ENCODE measurements around the gene ODR4.
"Not testable (repeated sequence)": the region's sequence is repeated elsewhere in the genome, so short reads cannot be mapped to it uniquely, and the experiment has no call there.

The ODR4 gene

DNA sequence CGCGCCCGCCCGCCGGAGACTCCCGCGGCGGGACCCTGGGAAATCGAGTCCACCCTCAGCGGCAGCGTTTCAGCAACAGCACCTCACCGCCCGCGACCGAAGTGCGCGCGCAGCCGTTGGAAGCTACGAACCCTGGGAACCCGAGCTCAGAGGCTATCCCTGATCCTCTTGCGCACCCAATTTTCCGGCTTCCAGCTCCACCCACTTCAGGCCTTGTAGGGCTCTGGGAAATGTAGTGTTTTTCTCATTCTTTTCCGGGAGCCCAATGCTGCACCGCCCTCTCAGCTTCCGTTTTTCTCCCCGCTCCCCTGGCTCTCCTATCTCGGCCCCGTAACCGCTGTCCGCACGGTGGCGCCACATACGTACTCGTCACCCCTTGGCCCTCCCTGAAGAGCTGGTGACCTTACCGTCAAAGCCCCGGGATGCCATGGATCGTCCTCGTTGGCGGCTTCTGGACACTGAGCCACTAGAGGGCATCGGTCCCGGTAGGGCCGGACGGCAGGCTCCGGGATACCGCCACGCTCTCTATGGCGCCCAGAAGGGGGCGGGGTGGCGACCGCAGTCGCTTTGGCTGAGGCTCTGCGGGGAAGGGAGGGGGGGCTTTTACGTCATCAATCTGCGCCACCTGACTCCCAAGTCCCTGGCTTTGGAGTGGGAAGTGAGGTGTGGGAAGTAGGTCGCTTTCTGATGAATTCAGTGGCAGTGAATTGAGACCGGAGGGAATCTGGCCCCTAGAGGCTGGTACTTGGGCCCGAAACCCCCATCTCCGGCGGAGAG lies at the start of gene ODR4, which contains the start of gene TPR:
ODR4 (plus strand) TSS at position 687 of the 777 bp plus-strand sequence. CDS start 3,948 bp downstream, outside the sequence.
TPR (minus strand) TSS at position 102 of the 777 bp plus-strand sequence. CDS start 225 bp downstream, outside the sequence.
- peak within 1 kb of the TSS; percentile 92 for H3K27ac ChIP-seq
- TF ChIP-seq CTCF (IDR thresholded peaks at IDR 0.05) (peak; percentile 99), ZFX (IDR thresholded peaks at IDR 0.05; ENCODE audit: borderline replicate concordance) (no peak)

DNA sequence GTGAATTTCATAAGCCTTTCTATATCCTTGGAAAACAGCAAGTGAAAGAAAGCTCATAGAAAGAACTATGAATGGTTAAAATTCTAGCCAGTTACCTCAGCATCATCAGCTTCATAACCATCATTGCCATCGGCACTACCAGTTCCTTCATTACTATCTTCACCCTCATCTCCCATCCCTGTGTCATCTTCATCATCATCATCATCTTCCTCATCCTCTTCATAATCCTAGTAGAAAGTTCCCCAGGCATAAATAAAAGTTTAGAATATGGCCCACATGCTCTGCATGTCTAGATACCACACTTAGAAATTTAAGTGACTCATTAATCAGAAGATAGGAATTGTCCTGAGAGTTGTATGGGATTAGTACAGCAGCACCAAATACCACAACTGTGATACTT lies 49.6 kb upstream of the ODR4 start:
- TF ChIP-seq ZFX (IDR thresholded peaks at IDR 0.05; ENCODE audit: borderline replicate concordance), result no peak
- TF ChIP-seq CTCF (IDR thresholded peaks at IDR 0.05), result no peak
- no peak overlapping the region for H3K27ac ChIP-seq

- TF ChIP-seq CTCF (IDR thresholded peaks at IDR 0.05), result no peak
- TF ChIP-seq ZFX (IDR thresholded peaks at IDR 0.05; ENCODE audit: borderline replicate concordance), result no peak
- H3K27ac ChIP-seq, result no peak overlapping the region
These were observed 48.3 kb upstream of the ODR4 start for GRCh38 chr1:186327331-186327730.

GRCh38 chr1:186330758-186331157 lies 44.9 kb upstream of the ODR4 start:
- no peak overlapping the region for H3K27ac ChIP-seq
- TF ChIP-seq ZFX (IDR thresholded peaks at IDR 0.05; ENCODE audit: borderline replicate concordance) (no peak), CTCF (IDR thresholded peaks at IDR 0.05) (peak; percentile 51)

DNA sequence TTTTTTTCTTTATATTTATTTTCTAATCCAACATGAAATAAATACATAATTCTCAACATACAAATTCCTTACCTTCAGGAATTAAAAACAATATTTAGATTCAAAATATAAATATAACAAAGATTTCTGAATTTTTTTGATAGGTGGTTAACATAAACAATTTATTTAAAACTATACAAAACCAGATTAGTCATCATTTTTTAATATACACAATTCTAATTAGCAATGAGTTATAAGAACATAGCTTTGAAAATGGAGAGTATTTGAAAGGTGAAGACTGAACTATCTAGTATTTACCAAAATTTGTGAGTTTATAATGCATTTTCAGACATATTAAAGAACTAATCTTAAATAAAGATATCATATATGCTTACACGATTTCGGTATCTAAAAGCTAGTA lies 38.1 kb upstream of the ODR4 start:
- TF ChIP-seq ZFX (IDR thresholded peaks at IDR 0.05; ENCODE audit: borderline replicate concordance) (no peak), CTCF (IDR thresholded peaks at IDR 0.05) (no peak)
- no peak overlapping the region for H3K27ac ChIP-seq

DNA sequence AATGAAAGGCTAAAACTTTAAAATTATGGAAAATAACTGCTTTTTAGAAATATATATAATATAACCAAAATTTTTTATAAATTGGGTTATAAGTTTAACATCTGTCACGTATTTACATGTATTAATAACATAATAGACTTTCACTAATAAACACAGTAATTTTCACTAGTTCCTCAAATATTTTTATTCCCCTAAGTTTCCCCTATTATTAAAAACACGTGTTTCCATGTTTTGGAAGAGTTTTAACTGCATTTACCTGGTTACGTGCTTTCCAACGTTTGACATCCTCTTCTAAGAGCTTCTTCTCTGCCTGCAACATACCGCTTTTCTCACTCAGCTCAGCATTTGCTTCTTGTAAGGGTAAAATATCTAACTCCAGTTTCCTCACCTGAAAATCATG lies 34.9 kb upstream of the ODR4 start:
- TF ChIP-seq ZFX (IDR thresholded peaks at IDR 0.05; ENCODE audit: borderline replicate concordance) (no peak), CTCF (IDR thresholded peaks at IDR 0.05) (no peak)
- no peak overlapping the region for H3K27ac ChIP-seq

GRCh38 chr1:186347837-186348691 lies 27.6 kb upstream of the ODR4 start:
- H3K27ac ChIP-seq, result not testable (repeated sequence)
